ENCODE measurements around the gene ZDHHC24.

- TF ChIP-seq CTCF (conservative IDR thresholded peaks at IDR 0.05; ENCODE audit: low read length) (no peak), EZH2phosphoT487 (IDR thresholded peaks at IDR 0.05; ENCODE audit: borderline replicate concordance, low read depth, low read length) (no peak)
These were observed 35.0 kb upstream of the ZDHHC24 start for GRCh38 chr11:66580803-66581202.

Measured in OCI-LY7 (cell line).